ENCODE results near the gene ECT2. TPM values are rescaled to one million over a fixed set of nuclear protein-coding genes. Genes with fewer than 3 reads are reported as not detected.

ECT2 gene
- total RNA-seq, 1 experiment from 2014 or later: 81.3 TPM

DNA sequence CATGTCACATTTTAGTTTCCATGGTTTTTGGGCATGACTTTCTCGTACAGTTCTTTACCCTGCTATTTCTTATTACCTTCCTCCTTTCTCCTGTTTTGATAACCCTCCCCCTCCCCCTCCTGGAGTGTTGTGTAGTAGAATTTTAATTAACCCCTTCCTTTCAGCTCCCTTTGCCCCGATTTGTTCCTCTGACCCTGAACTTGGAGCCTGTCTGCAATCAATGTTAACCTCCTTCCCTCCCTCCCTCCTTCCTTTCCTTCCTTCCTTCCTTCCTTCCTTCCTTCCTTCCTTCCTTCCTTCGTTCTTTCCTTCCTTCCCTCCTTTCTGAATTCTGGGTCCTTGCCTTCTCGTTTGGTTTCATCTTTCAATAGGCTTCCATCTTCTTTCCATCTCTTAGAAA lies 90.4 kb downstream of the ECT2 start:
- H3K36me3 Mint-ChIP-seq (ENCODE audit: insufficient read depth in 1 of 3, low read depth in 3 of 3): no peaks in the 10 kb centered on the region
- Histone ChIP-seq H2BK20ac (ENCODE audit: low read depth, low read length, poor library complexity, severe bottlenecking) (no peak overlapping the region), H3K14ac (ENCODE audit: insufficient read depth, low read length) (no peak overlapping the region), H3K23me2 (ENCODE audit: insufficient read length, low read depth, low read length, poor library complexity, severe bottlenecking) (no peaks in the 10 kb centered on the region), H4K91ac (ENCODE audit: insufficient read length, low read depth, low read length) (no peak overlapping the region), H3K4me2 (ENCODE audit: insufficient read depth, insufficient read length, low read length) (no peak overlapping the region), H3K79me1 (ENCODE audit: insufficient read depth, low read depth, low read length, poor library complexity, severe bottlenecking) (no peaks in the 10 kb centered on the region), H3K27ac (ENCODE audit: insufficient read length, low read depth, low read length) (no peak overlapping the region), H3T11ph (ENCODE audit: low read length) (no peak overlapping the region), H2BK120ac (ENCODE audit: low read depth, low read length, poor library complexity, severe bottlenecking) (no peak overlapping the region), H3K4ac (ENCODE audit: low read depth, low read length) (no peak overlapping the region), H3K9me3 (ENCODE audit: control insufficient read depth, low read depth, low read length) (no peaks in the 10 kb centered on the region), H2AK5ac (ENCODE audit: insufficient read length, low read length) (no peak overlapping the region), H2AFZ (ENCODE audit: low read length) (no peak overlapping the region), H3K56ac (ENCODE audit: insufficient read length, low read depth, low read length) (no peak overlapping the region), H2BK12ac (ENCODE audit: insufficient read length, low read depth, low read length) (no peak overlapping the region), H3K4me1 (ENCODE audit: insufficient read depth, low read length) (no peaks in the 10 kb centered on the region), H3K18ac (ENCODE audit: insufficient read length, low read depth, low read length) (no peak overlapping the region), H3K79me2 (ENCODE audit: insufficient read depth, low read length) (no peaks in the 10 kb centered on the region), H3K27me3 (ENCODE audit: insufficient read depth, low read length) (no peaks in the 10 kb centered on the region), H4K8ac (replicated peaks; ENCODE audit: insufficient read length, low read depth, low read length) (no peak overlapping the region), H2BK15ac (ENCODE audit: low read depth, low read length) (no peak overlapping the region), H3K23ac (ENCODE audit: insufficient read length, low read depth, low read length) (no peak overlapping the region), H2BK5ac (ENCODE audit: insufficient read length, low read length) (no peak overlapping the region), H4K5ac (ENCODE audit: insufficient read length, low read depth, low read length) (no peak overlapping the region), H3K9ac (ENCODE audit: extremely low read depth, insufficient read length, low read length) (no peak overlapping the region), H4K20me1 (ENCODE audit: control insufficient read depth, insufficient read depth, insufficient read length) (no peaks in the 10 kb centered on the region)
- no peak for DNase-seq
- TF ChIP-seq, protein P1, sequence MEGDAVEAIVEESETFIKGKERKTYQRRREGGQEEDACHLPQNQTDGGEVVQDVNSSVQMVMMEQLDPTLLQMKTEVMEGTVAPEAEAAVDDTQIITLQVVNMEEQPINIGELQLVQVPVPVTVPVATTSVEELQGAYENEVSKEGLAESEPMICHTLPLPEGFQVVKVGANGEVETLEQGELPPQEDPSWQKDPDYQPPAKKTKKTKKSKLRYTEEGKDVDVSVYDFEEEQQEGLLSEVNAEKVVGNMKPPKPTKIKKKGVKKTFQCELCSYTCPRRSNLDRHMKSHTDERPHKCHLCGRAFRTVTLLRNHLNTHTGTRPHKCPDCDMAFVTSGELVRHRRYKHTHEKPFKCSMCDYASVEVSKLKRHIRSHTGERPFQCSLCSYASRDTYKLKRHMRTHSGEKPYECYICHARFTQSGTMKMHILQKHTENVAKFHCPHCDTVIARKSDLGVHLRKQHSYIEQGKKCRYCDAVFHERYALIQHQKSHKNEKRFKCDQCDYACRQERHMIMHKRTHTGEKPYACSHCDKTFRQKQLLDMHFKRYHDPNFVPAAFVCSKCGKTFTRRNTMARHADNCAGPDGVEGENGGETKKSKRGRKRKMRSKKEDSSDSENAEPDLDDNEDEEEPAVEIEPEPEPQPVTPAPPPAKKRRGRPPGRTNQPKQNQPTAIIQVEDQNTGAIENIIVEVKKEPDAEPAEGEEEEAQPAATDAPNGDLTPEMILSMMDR (conservative IDR thresholded peaks at IDR 0.05): no peak
- H3K27me3 Mint-ChIP-seq (ENCODE audit: low read depth): no peaks in the 10 kb centered on the region
- no peaks in the 10 kb centered on the region for H3K9me3 Mint-ChIP-seq
- no CpG with 5 or more reads among the region's 4 CpGs for WGBS (ENCODE audit: extremely low coverage, insufficient read length, low lambda C conversion rate)
- H3K4me3 Mint-ChIP-seq: no peak overlapping the region
- no peak overlapping the region for H3K27ac Mint-ChIP-seq
- peaks cover 6 to 9% of the 10 kb centered on the region in 2 experiments for H3K4me1 Mint-ChIP-seq
